Progenitor cell of endocrine pancreas (in vitro differentiated cells): ENCODE data around the gene CDKN2A. TPM values are rescaled to one million over a fixed set of nuclear protein-coding genes. Genes with fewer than 3 reads are reported as not detected.

Experiments
- DNase-seq: peaks from one replicate; pipeline ENCODE4 v3.0.0; 2021; ENCODE audit warnings: low spot score; ENCODE audit not compliant: unreplicated experiment
- H3K27ac Mint-ChIP-seq: 2 replicates; pipeline ENCODE4 v1.8.0; 2021; ENCODE audit warnings: mild to moderate bottlenecking, moderate library complexity, mixed read lengths
- H3K27me3 Mint-ChIP-seq: 2 replicates; pipeline ENCODE4 v1.8.0; 2021; ENCODE audit warnings: mixed read lengths
- H3K36me3 Mint-ChIP-seq: 2 replicates; pipeline ENCODE4 v1.8.0; 2022; ENCODE audit warnings: mixed read lengths; ENCODE audit not compliant: insufficient read depth
- H3K4me1 Mint-ChIP-seq: 2 replicates; pipeline ENCODE4 v1.8.0; 2021; ENCODE audit warnings: low read depth, mixed read lengths
- H3K4me3 Mint-ChIP-seq: 2 replicates; pipeline ENCODE4 v1.8.0; 2021; ENCODE audit warnings: low read depth, mild to moderate bottlenecking, moderate library complexity, mixed read lengths
- H3K9me3 Mint-ChIP-seq: 2 replicates; pipeline ENCODE4 v1.8.0; 2021; ENCODE audit warnings: low read depth, mixed read lengths
- CTCF ChIP-seq: fragments of 200-600 bp; sonication (generic); IDR thresholded peaks from one replicate; pipeline ENCODE4 v1.5.0; 2021; ENCODE audit warnings: antibody characterized with exemption, mild to moderate bottlenecking; ENCODE audit not compliant: unreplicated experiment
- long read RNA-seq: library from polyadenylated mRNA; unstranded; transcript quantifications from one replicate; pipeline ENCODE4 v2.0.0, GENCODE V29; 2020
- total RNA-seq: library from RNA; stranded (reverse); gene quantifications from 2 replicates; pipeline ENCODE4 v1.2.1, GENCODE V29; 2021

The CDKN2A gene
- total RNA-seq = not detected in 2 replicates
- long read RNA-seq = 0 reads

GRCh38 chr9:21993893-21994555 is at the start of gene CDKN2A:
TSS of gene CDKN2A (minus strand) at chr9:21994392.
- H3K4me1 Mint-ChIP-seq = peaks cover 3% of the 10 kb centered on the region
- H3K9me3 Mint-ChIP-seq = no peaks in the 10 kb centered on the region
- TF ChIP-seq CTCF = peak; percentile 9
- H3K27ac Mint-ChIP-seq = peak within 1 kb of the TSS; percentile 71
- H3K27me3 Mint-ChIP-seq = peaks cover 85% of the 10 kb centered on the region
- DNase-seq = peak; percentile 36
- H3K36me3 Mint-ChIP-seq = no peaks in the 10 kb centered on the region
- peak within 1 kb of the TSS; percentile 60 for H3K4me3 Mint-ChIP-seq

GRCh38 chr9:22043928-22044327 is 49.7 kb upstream of the CDKN2A start:
- H3K27ac Mint-ChIP-seq = no peak overlapping the region
- DNase-seq = no peak
- H3K4me1 Mint-ChIP-seq = peaks cover 9% of the 10 kb centered on the region
- no peaks in the 10 kb centered on the region for H3K36me3 Mint-ChIP-seq
- no peak for TF ChIP-seq CTCF
- peaks cover 4% of the 10 kb centered on the region for H3K27me3 Mint-ChIP-seq
- H3K9me3 Mint-ChIP-seq = no peaks in the 10 kb centered on the region
- H3K4me3 Mint-ChIP-seq = no peak overlapping the region

- Mint-ChIP-seq H3K4me3 (no peak overlapping the region), H3K9me3 (no peaks in the 10 kb centered on the region), H3K27ac (no peak overlapping the region), H3K4me1 (peaks cover 9% of the 10 kb centered on the region), H3K36me3 (no peaks in the 10 kb centered on the region), H3K27me3 (peaks cover 4% of the 10 kb centered on the region)
- no peak for DNase-seq
- no peak for TF ChIP-seq CTCF
Observed at GRCh38 chr9:22041775-22042174, 47.6 kb upstream of the CDKN2A start.

- Mint-ChIP-seq H3K4me1 (peaks cover 9% of the 10 kb centered on the region), H3K27me3 (peaks cover under 1% of the 10 kb centered on the region), H3K27ac (no peak overlapping the region), H3K36me3 (no peaks in the 10 kb centered on the region), H3K9me3 (no peaks in the 10 kb centered on the region), H3K4me3 (no peak overlapping the region)
- no peak for TF ChIP-seq CTCF
- DNase-seq = no peak
Observed at GRCh38 chr9:22041344-22041743, 47.2 kb upstream of the CDKN2A start.

GRCh38 chr9:22040760-22041159 is 46.6 kb upstream of the CDKN2A start:
- Mint-ChIP-seq H3K27me3 (no peaks in the 10 kb centered on the region), H3K9me3 (no peaks in the 10 kb centered on the region), H3K36me3 (no peaks in the 10 kb centered on the region), H3K4me3 (no peak overlapping the region), H3K4me1 (peaks cover 9% of the 10 kb centered on the region), H3K27ac (no peak overlapping the region)
- DNase-seq = no peak
- no peak for TF ChIP-seq CTCF
